Testis (tissue), 3 donors: Measurements from ENCODE around the gene PTPN7. TPM values are rescaled to one million over a fixed set of nuclear protein-coding genes. Genes with fewer than 3 reads are reported as not detected.
A peak's percentile ranks its signal among the peaks of the same experiment; 100 is the strongest.

Source experiments
- DNase-seq: peaks from one replicate; pipeline ENCODE4 v3.0.0-alpha.2; 2019
- H3K27ac ChIP-seq, 2 donors: fragments of 200-600 bp; sonication (generic); one replicate each; pipeline ENCODE4 v1.5.1; 2019
- H3K27me3 ChIP-seq: fragments of 200-600 bp; sonication (generic); one replicate; pipeline ENCODE4 v1.5.1; 2019
- H3K36me3 ChIP-seq: fragments of 200-600 bp; sonication (generic); one replicate; pipeline ENCODE4 v1.5.1; 2017; ENCODE audit warnings: low read depth; ENCODE audit errors: missing control alignments
- H3K4me1 ChIP-seq: fragments of 200-600 bp; sonication (generic); one replicate; pipeline ENCODE4 v1.5.1; 2019
- H3K4me3 ChIP-seq, 2 donors: fragments of 200-600 bp; sonication (generic); one replicate each; pipeline ENCODE4 v1.5.1; 2017 to 2019
- H3K9me3 ChIP-seq: fragments of 200-600 bp; sonication (generic); one replicate; pipeline ENCODE4 v1.5.1; 2017
- POLR2A ChIP-seq: fragments of 450-650 bp; IDR thresholded peaks from one replicate; pipeline ENCODE4 v1.6.1; 2017; ENCODE audit warnings: antibody characterized with exemption, mild to moderate bottlenecking, moderate library complexity
- WGBS, 2 donors: methylation state at CpG; one replicate each; pipeline ENCODE4 v1.1.5; 2018; 5-methylcytosine and 5-hydroxymethylcytosine counted together
- intact Hi-C: fragments of 100-400 bp; cut with DNase I; formaldehyde crosslinking; loops from one replicate; pipeline ENCODE4 v1.15.1; 2023; ENCODE audit warnings: low total_unique reads
- polyA plus RNA-seq: library from polyadenylated mRNA; stranded (reverse); fragments of 350-450 nt; fragmentation: Illumina TruSeq; extraction: RNeasy Lipid Tissue Mini Kit (QIAGEN cat#74804); gene quantifications from one replicate; pipeline ENCODE4 v1.2.3, GENCODE V29; 2014; ENCODE audit warnings: low read depth, low replicate concordance; ENCODE audit not compliant: insufficient read depth
- total RNA-seq, 2 donors: library from RNA; depleted of rRNA; stranded (reverse); fragments of >200 nt; gene quantifications; one replicate each; pipeline ENCODE4 v1.2.3, GENCODE V29; 2016
- TF ChIP-seq, protein P1 (sequence below), 3 experiments: fragments of 450-650 bp in 2 of 3; fragments of 200-600 bp in 1 of 3; sonication (generic) in 1 of 3; IDR thresholded peaks; one replicate each; pipeline ENCODE4 v1.5.1; 2016 to 2019; ENCODE audit warnings: antibody characterized with exemption in 3 of 3, mild to moderate bottlenecking in 2 of 3, moderate library complexity in 1 of 3

PTPN7 gene
- total and polyA plus RNA-seq, 3 donors from 2014 or later = 43.0 to 119 (median 84.1) TPM

DNA sequence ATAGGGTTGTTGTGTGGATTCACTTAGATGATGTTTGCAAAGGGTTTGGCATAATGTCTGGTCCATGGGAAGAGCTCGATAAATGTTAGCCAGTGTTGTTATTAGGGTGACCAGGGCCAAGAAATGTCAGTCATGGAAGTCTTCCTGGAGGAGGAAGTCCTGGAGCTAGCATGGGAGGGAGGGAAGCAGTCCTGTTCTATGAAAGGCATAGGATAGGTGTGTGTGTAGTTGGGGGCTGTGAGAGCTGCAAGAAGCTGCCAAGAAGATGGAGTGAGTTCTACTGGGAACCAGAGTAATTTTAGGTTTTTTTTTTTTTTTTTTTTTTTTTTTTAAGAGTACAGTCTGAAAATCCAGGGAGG, 37.9 kb upstream of the PTPN7 start:
- DNase-seq = no peak
- peaks cover under 1% of the 10 kb centered on the region for H3K4me1 ChIP-seq
- 73 to 81% methylated on average over 1 of the region's 1 CpG for WGBS, 2 donors
- intact Hi-C loops = loop anchor here (5.0 kb wide), 1 partner anchor 114 kb away; no protein-coding TSS in a partner anchor
- H3K4me3 ChIP-seq = no peak overlapping the region
- TF ChIP-seq POLR2A = no peak
- TF ChIP-seq, protein P1, sequence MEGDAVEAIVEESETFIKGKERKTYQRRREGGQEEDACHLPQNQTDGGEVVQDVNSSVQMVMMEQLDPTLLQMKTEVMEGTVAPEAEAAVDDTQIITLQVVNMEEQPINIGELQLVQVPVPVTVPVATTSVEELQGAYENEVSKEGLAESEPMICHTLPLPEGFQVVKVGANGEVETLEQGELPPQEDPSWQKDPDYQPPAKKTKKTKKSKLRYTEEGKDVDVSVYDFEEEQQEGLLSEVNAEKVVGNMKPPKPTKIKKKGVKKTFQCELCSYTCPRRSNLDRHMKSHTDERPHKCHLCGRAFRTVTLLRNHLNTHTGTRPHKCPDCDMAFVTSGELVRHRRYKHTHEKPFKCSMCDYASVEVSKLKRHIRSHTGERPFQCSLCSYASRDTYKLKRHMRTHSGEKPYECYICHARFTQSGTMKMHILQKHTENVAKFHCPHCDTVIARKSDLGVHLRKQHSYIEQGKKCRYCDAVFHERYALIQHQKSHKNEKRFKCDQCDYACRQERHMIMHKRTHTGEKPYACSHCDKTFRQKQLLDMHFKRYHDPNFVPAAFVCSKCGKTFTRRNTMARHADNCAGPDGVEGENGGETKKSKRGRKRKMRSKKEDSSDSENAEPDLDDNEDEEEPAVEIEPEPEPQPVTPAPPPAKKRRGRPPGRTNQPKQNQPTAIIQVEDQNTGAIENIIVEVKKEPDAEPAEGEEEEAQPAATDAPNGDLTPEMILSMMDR (IDR thresholded peaks at IDR 0.05) = no peak
- no peaks in the 10 kb centered on the region for H3K27me3 ChIP-seq
- H3K27ac ChIP-seq = no peak overlapping the region
- no peaks in the 10 kb centered on the region for H3K36me3 ChIP-seq
- H3K9me3 ChIP-seq = no peaks in the 10 kb centered on the region

DNA sequence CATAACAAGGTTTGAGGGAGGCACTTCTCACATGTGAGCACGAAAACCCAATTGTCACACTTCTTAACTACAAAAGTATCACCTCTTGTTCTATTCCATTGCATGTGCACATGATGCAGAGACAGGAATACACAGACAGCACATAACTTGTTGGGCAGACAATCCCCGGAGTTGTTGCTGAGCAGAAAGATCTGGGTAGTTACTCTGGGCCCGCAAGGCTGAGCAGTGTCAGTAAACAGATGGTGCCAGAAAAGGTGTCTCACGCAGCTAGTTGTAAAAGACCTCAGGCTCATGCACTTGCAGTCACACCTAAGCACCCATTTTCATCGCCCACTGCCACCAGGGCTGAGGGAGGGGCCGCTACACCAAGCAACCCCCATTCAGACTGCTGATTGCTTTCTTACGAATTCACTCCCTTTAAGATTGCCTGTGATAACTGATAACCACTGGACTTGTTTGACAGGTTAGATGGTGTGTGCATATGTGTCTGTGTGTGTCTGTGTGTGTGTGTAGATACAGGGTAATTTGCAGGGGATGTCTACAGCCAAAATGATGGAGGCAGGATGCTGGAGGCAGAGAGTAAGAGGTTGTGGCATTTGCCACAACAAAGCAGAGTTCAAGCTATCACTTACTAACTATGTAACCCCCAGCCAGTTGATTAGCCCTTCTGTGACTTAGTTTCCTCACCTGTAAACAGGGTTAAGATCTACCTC, 37.4 kb upstream of the PTPN7 start:
- H3K4me1 ChIP-seq = peaks cover 6% of the 10 kb centered on the region
- H3K36me3 ChIP-seq = no peaks in the 10 kb centered on the region
- no peak overlapping the region for H3K4me3 ChIP-seq
- H3K27me3 ChIP-seq = no peaks in the 10 kb centered on the region
- no peak overlapping the region for H3K27ac ChIP-seq
- H3K9me3 ChIP-seq = no peaks in the 10 kb centered on the region
- intact Hi-C loops = loop anchor here (5.0 kb wide), 1 partner anchor 114 kb away; no protein-coding TSS in a partner anchor
- WGBS, 2 donors = 87 to 91% methylated on average over 7 of the region's 7 CpGs
- DNase-seq = no peak
- TF ChIP-seq POLR2A = no peak
- TF ChIP-seq, protein P1 (IDR thresholded peaks at IDR 0.05) = no peak

DNA sequence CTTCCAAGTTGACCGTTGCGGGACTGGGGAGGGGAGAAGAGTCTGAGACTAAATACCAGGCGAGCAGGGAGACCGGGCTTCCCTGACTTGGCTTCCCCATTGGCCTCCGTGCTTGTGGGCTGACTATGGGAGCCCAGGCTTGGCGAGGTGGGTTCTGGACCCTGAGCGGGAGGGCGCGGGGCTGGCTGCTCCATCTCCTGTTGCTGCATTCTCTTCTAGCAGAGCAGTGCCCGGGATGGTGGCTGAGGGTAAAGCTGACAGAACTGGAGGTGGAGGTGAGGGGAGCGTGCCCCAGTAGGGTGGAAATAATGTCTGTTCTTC, 33.9 kb upstream of the PTPN7 start:
- Histone ChIP-seq H3K4me3 (no peak overlapping the region), H3K36me3 (no peaks in the 10 kb centered on the region), H3K27me3 (no peaks in the 10 kb centered on the region), H3K4me1 (peaks cover 7% of the 10 kb centered on the region), H3K9me3 (no peaks in the 10 kb centered on the region), H3K27ac (no peak overlapping the region)
- TF ChIP-seq POLR2A = no peak
- TF ChIP-seq, protein P1 (IDR thresholded peaks at IDR 0.05) = no peak
- DNase-seq = no peak
- WGBS, 2 donors = 39 to 61% methylated on average over 4 to 11 of the region's 11 CpGs
- intact Hi-C loops = no loop called here

DNA sequence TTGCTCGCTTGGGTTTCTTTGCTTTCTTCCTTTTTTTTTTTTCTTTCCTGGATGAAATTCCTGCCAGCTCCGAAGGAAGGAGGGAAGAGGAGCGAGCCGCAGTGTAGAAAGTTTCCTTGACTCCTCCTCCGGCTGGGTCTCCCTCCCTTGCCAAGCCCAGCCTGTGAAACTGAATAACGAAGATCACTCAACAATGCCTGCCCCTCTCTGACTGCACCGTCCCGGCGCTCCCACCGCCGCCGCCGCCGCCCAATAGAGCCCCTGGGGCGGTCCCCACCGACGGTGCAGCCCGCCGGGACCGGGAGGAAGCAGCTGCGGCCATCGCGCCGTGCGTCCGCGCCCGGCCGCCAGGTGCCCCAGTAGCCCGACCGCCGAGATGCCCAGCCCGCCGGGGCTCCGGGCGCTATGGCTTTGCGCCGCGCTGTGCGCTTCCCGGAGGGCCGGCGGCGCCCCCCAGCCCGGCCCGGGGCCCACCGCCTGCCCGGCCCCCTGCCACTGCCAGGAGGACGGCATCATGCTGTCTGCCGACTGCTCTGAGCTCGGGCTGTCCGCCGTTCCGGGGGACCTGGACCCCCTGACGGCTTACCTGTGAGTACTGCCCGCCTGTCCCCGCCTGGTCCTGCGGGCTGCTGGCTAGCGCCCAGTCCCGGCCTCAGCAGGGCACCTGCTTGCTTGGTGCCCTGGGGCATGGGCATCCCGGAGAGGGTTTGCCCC, 33.4 kb upstream of the PTPN7 start, which contains the start of gene LGR6:
TSS of gene LGR6 (plus strand) at position 186 of the 714 bp plus-strand sequence. CDS start at position 377, 191 bp downstream.
- H3K4me3 ChIP-seq = peak within 1 kb of the TSS in 1 of 2 donors; percentile 18
- no peaks in the 10 kb centered on the region for H3K27me3 ChIP-seq
- H3K4me1 ChIP-seq = peaks cover 7% of the 10 kb centered on the region
- intact Hi-C loops = no loop called here
- H3K9me3 ChIP-seq = no peaks in the 10 kb centered on the region
- DNase-seq = no peak
- H3K27ac ChIP-seq = no peak within 1 kb of the TSS
- no peak for TF ChIP-seq POLR2A
- TF ChIP-seq, protein P1 (IDR thresholded peaks at IDR 0.05) = peak in 2 of 3 experiments; percentile 15 to 16
- WGBS, 2 donors = 2 to 5% methylated on average over 32 to 37 of the region's 61 CpGs
- no peaks in the 10 kb centered on the region for H3K36me3 ChIP-seq
